Adipose tissue (tissue), 3 donors: ENCODE data around the gene YBEY. TPM values are rescaled to one million over a fixed set of nuclear protein-coding genes. Genes with fewer than 3 reads are reported as not detected.

Experiments used
- H3K27ac ChIP-seq: one replicate; pipeline ENCODE4 v1.5.1; 2013; ENCODE audit warnings: low read depth, low read length
- WGBS, 3 donors: extraction: QIAGEN DNeasy Blood & Tissue Kit; methylation state at CpG; one replicate each; pipeline ENCODE4 v1.1.7; 2013; 5-methylcytosine and 5-hydroxymethylcytosine counted together
- polyA plus RNA-seq, 3 donors: library from polyadenylated mRNA; stranded (reverse); fragments of 200-250 nt; gene quantifications; one replicate each; pipeline ENCODE4 v1.2.3, GENCODE V29; 2013
- donor health status: healthy with polysubstance abuse.
- donor health status: Bipolar disorder and iron deficiency.
- donor health status: healthy.

YBEY gene
- polyA plus RNA-seq, 3 donors: 8.1 to 14.7 (median 13.9) TPM

DNA sequence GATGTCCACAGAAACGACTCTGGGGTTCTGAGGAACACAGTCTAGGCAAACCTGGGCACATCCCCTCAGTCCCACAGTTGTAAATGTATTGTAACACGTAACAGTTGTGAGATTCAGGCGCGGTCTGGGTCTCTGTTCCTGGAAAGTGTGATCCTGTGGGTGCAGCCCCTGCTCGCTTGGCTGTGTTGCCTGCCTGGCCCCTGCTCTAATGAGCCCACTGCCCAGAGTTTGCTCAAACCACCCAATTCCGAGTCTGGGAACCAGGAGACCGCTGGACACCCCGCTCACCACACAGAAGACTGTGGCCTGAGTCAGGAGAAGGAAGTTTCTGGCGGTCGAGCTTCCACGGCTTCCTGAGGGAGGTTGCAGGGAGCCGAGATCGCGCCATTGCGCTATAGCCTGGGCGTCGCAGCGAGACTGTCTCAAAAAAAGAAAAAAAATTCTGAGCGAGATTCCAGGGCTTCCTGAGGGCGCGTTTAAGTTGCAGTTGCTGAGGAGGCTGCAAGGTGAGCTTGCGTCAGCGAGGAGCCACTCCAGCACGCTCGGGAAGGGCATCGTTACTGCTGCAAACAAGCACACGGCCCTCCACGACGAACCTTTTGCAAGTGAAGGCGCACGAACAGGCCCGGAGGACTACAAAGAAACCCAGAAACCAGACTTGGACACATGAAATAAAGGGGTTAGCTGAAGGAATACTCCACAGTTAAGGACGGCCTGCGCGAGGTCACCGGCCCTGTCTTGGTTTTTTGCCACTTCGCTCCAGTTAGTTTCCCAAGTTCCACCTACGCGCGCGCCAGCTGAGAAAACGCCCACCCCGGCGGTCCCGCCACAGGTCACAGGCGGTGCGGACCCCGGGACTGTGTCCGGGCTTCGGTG, 36.4 kb downstream of the YBEY start:
- no peak overlapping the region for H3K27ac ChIP-seq
- 4 to 7% (median 5%) methylated on average over 50 of the region's 50 CpGs for WGBS, 3 donors

DNA sequence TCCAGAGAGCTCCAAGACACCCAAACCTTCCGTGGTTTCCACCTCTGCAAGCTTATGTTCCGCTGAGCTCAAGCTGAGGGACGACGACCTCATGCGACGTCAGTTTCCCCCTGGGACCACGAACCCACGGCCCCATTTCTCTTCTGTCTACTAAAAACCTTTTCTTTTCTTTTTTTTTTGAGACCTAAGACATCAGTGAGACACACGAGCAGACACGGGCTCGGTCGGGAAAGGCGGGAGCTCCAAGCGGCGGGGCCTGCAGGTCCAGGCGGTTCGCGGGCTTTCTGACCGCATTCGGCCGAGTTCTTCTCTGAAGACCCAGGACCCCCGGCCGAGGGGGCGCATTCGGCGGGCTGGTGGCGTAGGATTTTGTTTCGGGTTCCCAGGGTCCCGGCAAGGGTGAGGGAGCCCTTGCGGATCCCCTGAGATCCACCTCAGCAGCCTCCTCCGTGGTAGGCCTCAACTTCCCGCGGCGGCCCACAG, 37.1 kb downstream of the YBEY start:
- H3K27ac ChIP-seq: no peak overlapping the region
- 0 to 1% (median 0%) methylated on average over 34 of the region's 34 CpGs for WGBS, 3 donors

DNA sequence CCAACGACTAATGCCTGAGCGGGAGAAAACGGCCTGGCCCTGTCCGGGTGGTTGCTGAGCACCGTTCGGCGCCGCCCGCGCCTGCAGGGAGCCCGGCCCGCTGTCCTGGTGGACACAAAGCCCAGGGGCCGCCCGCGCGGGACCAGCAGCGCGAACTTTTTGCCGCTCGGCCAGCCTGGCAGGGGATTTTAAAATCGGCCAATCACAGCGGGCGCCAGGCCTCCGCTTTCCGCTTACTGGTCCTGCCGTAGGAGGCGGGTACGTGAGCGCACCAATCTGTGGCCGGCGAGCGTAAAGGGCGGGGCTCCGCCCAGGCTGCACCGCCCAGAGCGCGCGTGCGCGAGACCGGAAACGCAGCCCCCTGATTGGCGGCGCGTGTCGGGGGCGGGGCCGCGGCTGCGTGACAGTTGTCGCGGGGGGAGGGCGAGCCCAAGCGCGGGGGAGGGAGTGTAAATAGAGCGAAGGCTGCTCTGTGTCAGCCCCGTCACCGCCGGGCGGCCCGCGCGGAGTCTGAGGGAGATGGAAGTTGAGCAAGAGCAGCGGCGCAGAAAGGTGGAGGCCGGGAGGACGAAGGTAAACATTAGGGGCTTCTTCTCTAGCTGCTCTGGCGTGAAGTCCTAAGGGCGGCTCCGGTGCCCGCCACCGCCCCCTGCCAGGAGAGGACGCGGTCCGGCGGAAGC, 37.7 kb downstream of the YBEY start, which contains the start of the genes C21orf58 and PCNT:
Gene C21orf58 (minus strand): TSS at position 161 of the 680 bp plus-strand sequence. CDS start 1,132 bp downstream, outside the sequence.
Gene PCNT (plus strand): TSS at position 447 of the 680 bp plus-strand sequence. CDS start 73 bp downstream, at position 520.
- H3K27ac ChIP-seq: no peak within 1 kb of the TSS
- 0% methylated on average over 70 to 76 of the region's 76 CpGs for WGBS, 3 donors

DNA sequence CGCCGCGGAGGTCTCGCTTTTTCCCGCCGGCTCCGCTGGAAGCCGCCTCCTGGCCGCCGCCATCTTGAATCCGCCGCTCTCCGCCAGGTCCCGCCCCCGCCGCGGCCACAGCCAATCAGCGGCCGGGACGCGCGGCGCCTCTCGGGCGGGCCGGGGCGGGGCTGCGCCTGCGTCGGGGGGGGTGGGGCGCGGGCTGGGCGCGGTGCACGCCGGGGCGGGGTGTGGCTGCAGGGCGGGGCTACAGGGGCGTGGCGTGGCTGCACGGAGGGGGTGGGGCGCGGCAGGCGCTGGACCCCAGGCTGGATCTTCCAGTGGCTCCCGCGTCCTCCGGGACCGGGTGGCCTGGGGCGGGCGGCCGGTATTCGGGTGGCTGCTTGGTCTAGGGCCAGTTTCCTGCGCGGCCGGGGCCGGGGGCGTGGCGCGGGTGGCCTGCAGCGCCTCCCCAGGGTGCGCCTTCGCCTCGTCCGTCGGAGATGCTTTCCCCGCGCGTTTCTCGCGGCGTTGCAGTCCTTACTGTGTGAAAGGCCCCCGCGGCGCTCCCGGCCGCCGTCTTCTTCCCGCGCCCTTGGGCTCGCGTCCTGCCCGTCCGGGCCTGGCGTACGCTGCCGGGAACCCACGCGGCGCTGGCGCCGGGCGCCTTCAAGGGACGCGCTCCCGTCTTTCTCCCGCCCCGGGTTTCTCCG, 38.4 kb downstream of the YBEY start:
- WGBS, 3 donors: 0 to 1% (median 0%) methylated on average over 68 to 97 of the region's 98 CpGs

DNA sequence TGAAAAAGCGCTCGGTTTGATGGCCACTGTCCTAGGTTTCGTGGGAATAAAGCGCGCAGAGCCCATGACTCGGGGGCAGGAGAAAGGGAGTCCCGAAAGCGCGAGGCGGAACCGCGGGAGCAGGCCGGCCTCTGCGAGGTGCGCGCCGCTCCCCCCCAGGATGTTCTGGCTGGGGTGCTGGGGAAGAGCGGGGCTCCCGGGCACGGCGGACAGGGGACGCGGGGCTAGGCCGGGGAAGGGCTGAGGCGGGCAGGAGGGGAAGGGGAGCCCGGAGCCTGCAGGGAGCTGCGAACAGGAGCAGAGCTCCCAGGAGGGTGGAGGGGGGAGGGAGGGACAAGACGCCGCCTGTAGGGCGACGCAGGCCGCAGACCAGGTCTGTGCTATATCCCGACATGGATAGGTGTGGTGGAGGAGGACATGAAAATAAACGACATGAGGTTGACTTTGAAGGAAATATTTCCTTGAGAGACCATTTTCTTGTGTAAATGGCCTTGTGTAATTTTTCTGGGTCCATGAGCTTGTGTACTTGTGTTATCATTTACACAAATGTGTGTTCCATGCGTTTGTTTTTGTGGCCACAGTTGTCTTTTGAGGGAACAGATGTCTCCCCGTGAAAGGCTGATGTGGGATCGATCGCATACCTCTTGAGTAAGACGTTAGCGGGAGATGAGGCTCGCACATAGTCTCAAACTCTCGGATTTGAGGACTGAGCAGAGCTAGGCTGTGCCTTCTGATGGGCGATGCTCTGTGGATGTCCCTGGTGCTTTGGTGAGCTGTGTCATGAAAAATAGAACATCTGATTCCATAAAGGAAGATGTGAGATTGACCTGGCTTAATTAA, 39.2 kb downstream of the YBEY start:
- 8 to 10% (median 9%) methylated on average over 42 of the region's 43 CpGs for WGBS, 3 donors
- no peak overlapping the region for H3K27ac ChIP-seq

More for the DNA sequence above, 38.4 kb downstream of the YBEY start:
- H3K27ac ChIP-seq: no peak overlapping the region

DNA sequence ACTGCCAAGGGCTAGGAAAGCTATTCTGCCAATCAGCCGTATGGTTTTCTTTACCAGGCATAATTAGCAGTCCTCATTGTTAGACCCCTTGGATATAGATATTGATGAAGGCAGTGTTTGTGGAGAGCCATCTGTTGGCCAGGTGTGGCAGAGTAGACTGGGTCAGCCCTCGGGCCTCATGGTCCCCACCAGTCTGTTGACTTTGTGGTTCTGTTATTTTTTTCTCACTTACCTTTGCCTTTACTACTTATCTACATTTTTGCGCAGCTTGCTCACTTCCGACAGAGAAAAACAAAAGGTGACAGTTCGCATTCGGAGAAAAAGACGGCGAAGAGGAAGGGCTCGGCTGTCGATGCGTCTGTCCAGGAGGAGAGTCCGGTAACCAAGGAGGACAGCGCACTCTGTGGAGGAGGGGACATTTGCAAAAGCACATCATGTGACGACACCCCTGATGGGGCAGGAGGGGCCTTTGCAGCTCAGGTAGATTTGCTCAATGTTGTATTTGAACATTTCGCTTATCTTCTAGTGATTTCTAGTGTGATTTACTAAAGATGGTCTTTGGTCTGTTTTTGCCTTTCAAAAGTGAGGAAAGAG, 40.1 kb downstream of the YBEY start:
- no peak overlapping the region for H3K27ac ChIP-seq
- WGBS, 3 donors: 82 to 95% (median 93%) methylated on average over 15 of the region's 15 CpGs

DNA sequence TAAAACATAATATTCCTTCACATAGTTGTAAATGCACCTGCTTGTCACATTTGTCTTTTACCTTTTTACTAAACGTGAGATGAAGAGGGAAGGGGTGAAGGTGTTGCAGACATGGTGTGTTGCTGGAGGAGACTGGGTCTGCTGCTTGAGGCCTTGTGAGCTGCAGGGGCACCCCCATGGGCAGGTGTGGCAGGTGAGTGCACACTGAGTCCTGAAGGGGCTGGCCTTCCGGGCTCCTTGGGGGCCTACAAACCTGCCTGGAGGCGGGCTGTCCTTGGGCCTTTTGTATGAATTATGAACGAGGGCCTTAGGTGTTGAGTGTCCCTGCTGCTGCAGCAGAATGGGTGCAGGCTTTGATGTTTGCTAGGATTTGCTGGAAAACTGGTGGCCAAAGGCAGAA, 41.6 kb downstream of the YBEY start:
- WGBS, 3 donors: 69 to 96% (median 80%) methylated on average over 4 of the region's 4 CpGs
- no peak overlapping the region for H3K27ac ChIP-seq

DNA sequence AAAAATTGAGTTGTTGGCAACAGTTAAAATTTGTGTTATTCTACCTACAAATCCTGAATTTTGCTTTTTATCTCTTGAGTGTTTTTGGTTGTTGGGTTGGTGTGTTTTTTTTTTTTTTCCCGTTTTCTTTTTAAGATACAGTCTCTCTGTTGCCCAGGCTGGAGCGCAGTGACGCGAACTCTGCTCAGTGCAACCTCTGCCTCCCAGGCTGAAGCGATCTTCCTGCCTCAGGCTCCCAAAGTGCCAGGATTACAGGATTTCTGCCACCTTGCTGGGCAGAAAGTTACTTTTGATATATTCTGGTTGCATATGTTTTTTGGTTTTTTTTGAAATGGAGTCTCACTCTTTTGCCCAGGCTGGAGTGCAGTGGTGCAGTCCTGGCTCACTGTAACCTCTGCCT, 42.0 kb downstream of the YBEY start:
- 78 to 80% (median 79%) methylated on average over 5 of the region's 5 CpGs for WGBS, 3 donors
- H3K27ac ChIP-seq: no peak overlapping the region

DNA sequence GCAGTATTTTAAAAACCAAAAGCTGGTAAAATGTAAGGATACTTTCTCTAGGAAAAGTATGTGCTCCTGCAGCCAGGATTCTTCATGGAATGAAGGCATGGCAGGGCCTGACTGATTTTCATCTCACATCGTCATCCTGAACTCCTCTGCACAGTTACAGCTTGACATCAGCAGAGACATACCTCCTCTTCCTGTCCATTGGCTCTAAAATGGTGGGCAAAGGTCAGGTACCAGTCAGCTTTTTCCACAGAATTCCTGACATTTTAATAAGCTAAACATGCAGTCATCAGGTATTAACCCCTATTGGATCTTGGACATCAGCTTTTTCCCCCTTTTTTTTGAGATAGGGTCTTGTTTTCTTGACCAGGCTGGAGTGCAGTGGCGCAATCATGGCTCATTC, 43.7 kb downstream of the YBEY start:
- H3K27ac ChIP-seq: no peak overlapping the region
- WGBS, 3 donors: 91 to 94% (median 94%) methylated on average over 2 of the region's 2 CpGs

DNA sequence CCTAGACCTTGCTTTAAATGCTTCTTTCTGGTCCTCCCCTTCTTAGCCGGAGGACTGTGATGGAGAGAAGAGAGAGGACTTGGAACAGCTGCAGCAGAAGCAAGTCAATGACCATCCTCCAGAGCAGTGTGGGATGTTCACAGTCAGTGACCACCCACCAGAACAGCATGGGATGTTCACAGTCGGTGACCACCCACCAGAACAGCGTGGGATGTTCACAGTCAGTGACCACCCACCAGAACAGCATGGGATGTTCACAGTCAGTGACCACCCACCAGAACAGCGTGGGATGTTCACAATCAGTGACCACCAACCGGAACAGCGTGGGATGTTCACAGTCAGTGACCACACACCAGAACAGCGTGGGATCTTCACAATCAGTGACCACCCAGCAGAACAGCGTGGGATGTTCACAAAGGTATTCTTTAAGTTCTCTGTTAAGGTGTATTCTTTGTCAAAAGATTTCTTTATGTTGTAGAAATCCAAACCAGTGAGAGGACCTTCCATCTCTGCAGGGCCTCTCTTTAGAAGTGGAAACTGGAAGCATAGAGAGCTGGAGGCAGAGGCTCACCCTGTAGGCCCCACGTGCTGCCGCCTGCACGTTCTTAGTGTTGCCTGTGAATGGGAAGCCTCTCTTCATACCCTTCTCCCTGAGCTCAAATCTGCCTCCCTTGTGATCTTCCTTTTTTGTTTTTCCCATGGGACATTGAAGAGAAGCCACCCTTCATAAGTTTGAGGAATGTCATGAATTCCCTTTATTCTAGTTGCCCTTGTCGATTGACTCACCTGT, 48.4 kb downstream of the YBEY start:
- 94 to 95% (median 95%) methylated on average over 12 of the region's 12 CpGs for WGBS, 3 donors
- H3K27ac ChIP-seq: no peak overlapping the region

DNA sequence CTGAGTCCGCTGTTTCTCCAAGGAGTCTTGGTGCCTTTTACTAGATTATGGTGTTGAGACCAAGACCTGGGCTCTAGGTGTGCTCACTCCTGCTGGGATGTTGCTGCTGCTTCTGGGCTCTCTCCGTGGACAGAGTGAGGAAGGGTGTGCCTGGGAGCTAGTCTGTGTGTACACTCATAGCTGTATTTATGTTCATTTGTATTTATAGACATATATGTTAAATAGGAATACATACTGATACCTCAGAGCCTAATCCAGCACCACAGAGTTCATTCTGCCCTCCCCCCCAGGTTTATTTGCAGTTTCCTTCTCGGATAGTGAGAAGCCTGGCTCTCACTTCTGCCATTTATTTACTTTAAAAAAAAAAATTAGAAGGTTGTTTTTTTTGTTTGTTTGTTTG, 50.5 kb downstream of the YBEY start:
- 92 to 96% (median 94%) methylated on average over 3 of the region's 3 CpGs for WGBS, 3 donors

DNA sequence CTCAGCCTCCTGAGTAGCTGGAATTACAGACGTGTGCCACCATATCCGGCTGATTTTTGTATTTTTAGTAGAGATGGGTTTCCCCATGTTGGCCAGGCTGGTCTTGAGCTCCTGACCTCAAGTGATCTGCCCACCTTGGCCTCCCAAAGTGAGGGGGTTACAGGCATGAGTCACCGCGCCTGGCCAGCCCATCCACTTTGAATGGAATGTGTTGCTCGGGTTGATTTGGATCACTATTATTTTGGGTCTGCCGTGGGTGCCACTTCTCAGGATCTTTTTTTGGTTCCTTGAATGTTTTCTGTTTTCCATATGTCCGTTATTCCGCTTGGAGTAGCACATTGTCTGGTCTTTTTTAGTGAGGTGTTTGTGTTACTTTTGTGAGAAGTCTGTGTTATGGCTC, 54.9 kb downstream of the YBEY start:
- 91 to 98% (median 95%) methylated on average over 8 of the region's 8 CpGs for WGBS, 3 donors
- H3K27ac ChIP-seq: no peak overlapping the region

More for the DNA sequence above, 50.5 kb downstream of the YBEY start:
- H3K27ac ChIP-seq: no peak overlapping the region

DNA sequence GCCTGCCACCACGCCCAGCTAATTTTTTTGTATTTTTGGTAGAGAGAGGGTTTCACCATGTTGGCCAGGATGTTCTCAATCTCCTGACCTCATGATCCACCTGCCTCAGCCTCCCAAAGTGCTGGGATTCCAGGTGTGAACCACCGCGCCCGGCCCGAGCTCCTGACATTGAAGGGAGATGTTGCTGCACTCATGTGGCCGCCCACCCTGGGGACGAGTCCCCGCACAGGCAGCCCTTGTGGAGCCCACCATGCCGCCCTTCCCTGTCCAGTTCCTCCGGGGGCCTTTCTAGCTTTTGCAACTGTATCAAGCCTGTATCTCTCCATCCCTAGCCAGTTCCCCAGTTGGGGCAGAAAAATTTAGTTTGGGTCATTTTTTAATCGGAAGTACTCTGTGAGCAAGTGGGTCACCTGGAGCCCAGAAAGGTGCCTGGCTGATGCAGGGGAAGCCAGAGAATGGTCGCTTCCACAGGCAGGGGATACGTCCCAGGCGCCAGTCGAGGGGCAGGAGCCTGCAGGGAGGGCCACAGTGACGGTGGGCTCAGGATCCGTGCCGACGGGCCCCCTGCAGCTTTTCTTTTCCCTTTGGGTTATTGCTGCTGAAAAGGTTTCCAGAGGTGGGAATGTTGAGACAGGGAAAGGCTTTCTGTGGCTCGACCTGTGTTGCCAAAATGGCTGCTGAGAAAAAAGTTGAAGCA, 58.2 kb downstream of the YBEY start:
- 96 to 97% (median 96%) methylated on average over 20 of the region's 20 CpGs for WGBS, 3 donors
- no peak overlapping the region for H3K27ac ChIP-seq

DNA sequence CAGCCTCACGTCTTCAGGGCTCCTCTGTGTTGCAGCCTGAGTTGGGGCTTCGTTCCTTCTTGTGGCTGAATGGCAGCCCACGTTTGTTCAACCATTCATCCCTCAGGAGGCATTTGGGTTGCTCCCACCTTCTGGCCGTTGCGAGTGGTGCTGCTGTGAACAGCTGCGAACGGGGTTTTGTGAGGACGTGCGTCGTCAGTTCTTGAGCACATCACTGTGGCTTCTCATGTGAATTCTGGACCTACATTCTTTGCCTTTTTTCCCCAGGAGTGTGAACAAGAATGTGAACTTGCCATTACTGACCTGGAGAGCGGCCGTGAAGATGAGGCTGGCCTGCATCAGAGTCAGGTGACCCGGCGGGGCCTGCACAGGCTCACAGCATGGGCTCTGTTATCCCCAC, 59.7 kb downstream of the YBEY start:
- H3K27ac ChIP-seq: no peak overlapping the region
- WGBS, 3 donors: 92 to 94% (median 93%) methylated on average over 14 of the region's 14 CpGs

DNA sequence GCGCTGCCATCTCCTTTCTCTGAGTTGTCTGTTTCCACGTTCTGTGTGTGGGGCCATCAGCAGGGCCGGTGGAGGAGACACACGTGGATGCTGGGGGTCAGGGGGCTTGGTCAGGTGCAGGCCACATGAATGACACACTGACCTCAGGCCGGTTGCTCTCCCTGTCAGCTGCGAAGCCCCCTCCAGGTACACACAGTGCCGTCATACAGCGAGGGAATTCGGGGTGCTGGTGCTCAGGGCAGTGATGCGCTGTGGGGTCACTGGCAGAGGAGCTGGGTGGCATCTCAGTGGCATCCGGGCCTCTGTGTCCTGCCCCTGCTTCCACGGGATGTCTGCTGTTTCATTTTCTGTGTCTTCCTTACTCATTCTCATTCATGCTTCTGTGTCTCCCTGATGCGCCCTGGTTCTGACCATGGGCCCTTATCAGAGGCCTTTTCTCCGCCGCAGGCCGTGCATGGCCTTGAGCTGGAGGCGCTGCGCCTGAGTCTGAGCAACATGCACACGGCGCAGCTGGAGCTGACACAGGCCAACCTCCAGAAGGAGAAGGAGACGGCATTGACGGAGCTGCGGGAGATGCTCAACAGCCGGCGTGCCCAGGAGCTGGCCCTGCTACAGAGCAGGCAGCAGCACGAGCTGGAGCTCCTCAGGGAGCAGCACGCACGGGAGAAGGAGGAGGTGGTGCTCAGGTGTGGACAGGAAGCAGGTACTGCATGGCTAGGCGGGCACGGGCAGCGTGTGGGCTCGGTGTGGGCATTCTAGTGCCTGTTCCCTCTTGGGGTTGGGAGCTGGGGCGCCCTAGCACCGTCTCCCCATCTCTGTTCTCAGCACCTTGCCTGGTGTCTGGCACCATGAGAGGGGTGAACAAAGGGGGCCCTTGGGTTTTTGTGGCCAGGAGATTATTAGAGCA, 60.4 kb downstream of the YBEY start:
- WGBS, 3 donors: 94 to 96% (median 94%) methylated on average over 34 of the region's 34 CpGs
- no peak overlapping the region for H3K27ac ChIP-seq
